ENCODE measurements around the gene ENO3. TPM values are rescaled to one million over a fixed set of nuclear protein-coding genes. Genes with fewer than 3 reads are reported as not detected.

Gene ENO3
- total RNA-seq, 1 donor from 2014 or later: 9.8 TPM

- Mint-ChIP-seq H3K9me3 (ENCODE audit: low read depth) (no peaks in the 10 kb centered on the region), H3K27ac (ENCODE audit: unreplicated experiment) (no peak overlapping the region), H3K27me3 (ENCODE audit: low read depth) (no peaks in the 10 kb centered on the region), H3K4me1 (ENCODE audit: low read depth) (peaks cover 43% of the 10 kb centered on the region), H3K36me3 (ENCODE audit: low read depth) (peaks cover 27% of the 10 kb centered on the region), H3K4me3 (ENCODE audit: unreplicated experiment) (no peak overlapping the region)
- DNase-seq (ENCODE audit: low spot score): no peak
- TF ChIP-seq, protein P1, sequence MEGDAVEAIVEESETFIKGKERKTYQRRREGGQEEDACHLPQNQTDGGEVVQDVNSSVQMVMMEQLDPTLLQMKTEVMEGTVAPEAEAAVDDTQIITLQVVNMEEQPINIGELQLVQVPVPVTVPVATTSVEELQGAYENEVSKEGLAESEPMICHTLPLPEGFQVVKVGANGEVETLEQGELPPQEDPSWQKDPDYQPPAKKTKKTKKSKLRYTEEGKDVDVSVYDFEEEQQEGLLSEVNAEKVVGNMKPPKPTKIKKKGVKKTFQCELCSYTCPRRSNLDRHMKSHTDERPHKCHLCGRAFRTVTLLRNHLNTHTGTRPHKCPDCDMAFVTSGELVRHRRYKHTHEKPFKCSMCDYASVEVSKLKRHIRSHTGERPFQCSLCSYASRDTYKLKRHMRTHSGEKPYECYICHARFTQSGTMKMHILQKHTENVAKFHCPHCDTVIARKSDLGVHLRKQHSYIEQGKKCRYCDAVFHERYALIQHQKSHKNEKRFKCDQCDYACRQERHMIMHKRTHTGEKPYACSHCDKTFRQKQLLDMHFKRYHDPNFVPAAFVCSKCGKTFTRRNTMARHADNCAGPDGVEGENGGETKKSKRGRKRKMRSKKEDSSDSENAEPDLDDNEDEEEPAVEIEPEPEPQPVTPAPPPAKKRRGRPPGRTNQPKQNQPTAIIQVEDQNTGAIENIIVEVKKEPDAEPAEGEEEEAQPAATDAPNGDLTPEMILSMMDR (IDR thresholded peaks at IDR 0.05): no peak
Observed at GRCh38 chr17:4968486-4969046, 17.6 kb downstream of the ENO3 start.

DNA sequence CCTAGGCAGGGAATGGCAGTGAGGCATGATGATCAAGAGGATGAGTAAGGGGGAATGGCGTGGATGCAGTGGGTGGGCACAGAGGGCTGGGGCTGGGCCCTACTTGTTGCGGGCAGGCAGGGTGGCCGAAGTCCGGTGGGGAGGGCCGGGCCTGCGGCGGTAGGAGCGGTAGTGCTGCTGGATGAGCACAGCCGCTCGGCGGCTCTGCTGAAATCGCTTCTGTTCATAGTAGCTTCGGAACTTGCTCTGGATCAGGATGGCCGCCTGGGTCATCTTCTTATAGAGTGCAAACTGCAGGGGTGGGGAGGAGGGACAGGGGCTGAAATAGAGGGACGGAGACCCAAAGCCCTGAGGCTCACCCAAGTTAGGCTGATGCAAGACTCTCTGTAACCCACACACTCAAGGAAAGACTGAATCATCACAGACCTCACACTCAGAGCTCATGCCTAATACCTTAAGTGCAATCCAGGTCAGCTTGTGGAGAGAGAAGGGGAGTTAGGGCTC, 18.2 kb downstream of the ENO3 start:
- Mint-ChIP-seq H3K9me3 (ENCODE audit: low read depth) (no peaks in the 10 kb centered on the region), H3K4me3 (ENCODE audit: unreplicated experiment) (no peak overlapping the region), H3K27ac (ENCODE audit: unreplicated experiment) (no peak overlapping the region), H3K4me1 (ENCODE audit: low read depth) (peaks cover 48% of the 10 kb centered on the region), H3K36me3 (ENCODE audit: low read depth) (peaks cover 30% of the 10 kb centered on the region), H3K27me3 (ENCODE audit: low read depth) (no peaks in the 10 kb centered on the region)
- TF ChIP-seq, protein P1 (IDR thresholded peaks at IDR 0.05): no peak
- DNase-seq (ENCODE audit: low spot score): no peak

GRCh38 chr17:4969551-4970173, 18.7 kb downstream of the ENO3 start:
- H3K27me3 Mint-ChIP-seq (ENCODE audit: low read depth): no peaks in the 10 kb centered on the region
- no peak for DNase-seq (ENCODE audit: low spot score)

GRCh38 chr17:4970273-4970672, 19.4 kb downstream of the ENO3 start:
- DNase-seq (ENCODE audit: low spot score): no peak
- H3K4me1 Mint-ChIP-seq (ENCODE audit: low read depth): peaks cover 50% of the 10 kb centered on the region
- H3K36me3 Mint-ChIP-seq (ENCODE audit: low read depth): peaks cover 30% of the 10 kb centered on the region
- H3K9me3 Mint-ChIP-seq (ENCODE audit: low read depth): no peaks in the 10 kb centered on the region
- no peaks in the 10 kb centered on the region for H3K27me3 Mint-ChIP-seq (ENCODE audit: low read depth)
- H3K27ac Mint-ChIP-seq (ENCODE audit: unreplicated experiment): no peak overlapping the region
- TF ChIP-seq, protein P1 (IDR thresholded peaks at IDR 0.05): no peak
- H3K4me3 Mint-ChIP-seq (ENCODE audit: unreplicated experiment): no peak overlapping the region

More at GRCh38 chr17:4969551-4970173, 18.7 kb downstream of the ENO3 start:
- TF ChIP-seq, protein P1 (IDR thresholded peaks at IDR 0.05): no peak
- peaks cover 52% of the 10 kb centered on the region for H3K4me1 Mint-ChIP-seq (ENCODE audit: low read depth)
- H3K4me3 Mint-ChIP-seq (ENCODE audit: unreplicated experiment): no peak overlapping the region
- H3K9me3 Mint-ChIP-seq (ENCODE audit: low read depth): no peaks in the 10 kb centered on the region
- no peak overlapping the region for H3K27ac Mint-ChIP-seq (ENCODE audit: unreplicated experiment)
- H3K36me3 Mint-ChIP-seq (ENCODE audit: low read depth): peaks cover 30% of the 10 kb centered on the region

- Mint-ChIP-seq H3K27ac (ENCODE audit: unreplicated experiment) (no peak overlapping the region), H3K9me3 (ENCODE audit: low read depth) (no peaks in the 10 kb centered on the region), H3K36me3 (ENCODE audit: low read depth) (peaks cover 28% of the 10 kb centered on the region), H3K27me3 (ENCODE audit: low read depth) (no peaks in the 10 kb centered on the region), H3K4me1 (ENCODE audit: low read depth) (peaks cover 41% of the 10 kb centered on the region), H3K4me3 (ENCODE audit: unreplicated experiment) (no peak overlapping the region)
- DNase-seq (ENCODE audit: low spot score): no peak
- TF ChIP-seq, protein P1 (IDR thresholded peaks at IDR 0.05): no peak
Observed at GRCh38 chr17:4971826-4972225, 20.9 kb downstream of the ENO3 start.
